Measurements from ENCODE around the gene IL26. TPM values are rescaled to one million over a fixed set of nuclear protein-coding genes. Genes with fewer than 3 reads are reported as not detected.

Gene IL26
- total RNA-seq, 1 experiment from 2014 or later = not detected

- Histone ChIP-seq H2AFZ (ENCODE audit: low read length) (0 out of 2 replicates have a peak overlapping the region, but pooled peaks have one; percentile 14), H3K9ac (ENCODE audit: low read length) (no peak overlapping the region), H3K36me3 (ENCODE audit: low read depth, low read length) (no peaks in the 10 kb centered on the region), H3K4me3 (ENCODE audit: low read length) (no peak overlapping the region), H3K79me2 (ENCODE audit: low read length) (no peaks in the 10 kb centered on the region), H3K9me3 (ENCODE audit: low read length) (no peaks in the 10 kb centered on the region), H3K4me1 (ENCODE audit: insufficient read depth, low read length) (peaks cover 28% of the 10 kb centered on the region), H3K27me3 (ENCODE audit: low read length) (no peaks in the 10 kb centered on the region), H3K27ac (ENCODE audit: low read length) (no peak overlapping the region), H3F3A (ENCODE audit: low read length, unreplicated experiment) (peaks cover 6% of the 10 kb centered on the region), H4K20me1 (ENCODE audit: low read length) (no peaks in the 10 kb centered on the region), H3K9me2 (replicated peaks; ENCODE audit: low read length) (no peaks in the 10 kb centered on the region), H3K4me2 (ENCODE audit: low read length) (no peak overlapping the region)
- no peak for ATAC-seq
- ChIA-PET CTCF (no interaction called here), POLR2A (ENCODE audit: unreplicated experiment) (no interaction called here)
- TF ChIP-seq EZH2phosphoT487 (IDR thresholded peaks at IDR 0.05; ENCODE audit: borderline replicate concordance, low read length) = no peak
- no peak for TF ChIP-seq EZH2 (IDR thresholded peaks at IDR 0.05; ENCODE audit: low read length, unreplicated experiment)
- TF ChIP-seq, protein P1, sequence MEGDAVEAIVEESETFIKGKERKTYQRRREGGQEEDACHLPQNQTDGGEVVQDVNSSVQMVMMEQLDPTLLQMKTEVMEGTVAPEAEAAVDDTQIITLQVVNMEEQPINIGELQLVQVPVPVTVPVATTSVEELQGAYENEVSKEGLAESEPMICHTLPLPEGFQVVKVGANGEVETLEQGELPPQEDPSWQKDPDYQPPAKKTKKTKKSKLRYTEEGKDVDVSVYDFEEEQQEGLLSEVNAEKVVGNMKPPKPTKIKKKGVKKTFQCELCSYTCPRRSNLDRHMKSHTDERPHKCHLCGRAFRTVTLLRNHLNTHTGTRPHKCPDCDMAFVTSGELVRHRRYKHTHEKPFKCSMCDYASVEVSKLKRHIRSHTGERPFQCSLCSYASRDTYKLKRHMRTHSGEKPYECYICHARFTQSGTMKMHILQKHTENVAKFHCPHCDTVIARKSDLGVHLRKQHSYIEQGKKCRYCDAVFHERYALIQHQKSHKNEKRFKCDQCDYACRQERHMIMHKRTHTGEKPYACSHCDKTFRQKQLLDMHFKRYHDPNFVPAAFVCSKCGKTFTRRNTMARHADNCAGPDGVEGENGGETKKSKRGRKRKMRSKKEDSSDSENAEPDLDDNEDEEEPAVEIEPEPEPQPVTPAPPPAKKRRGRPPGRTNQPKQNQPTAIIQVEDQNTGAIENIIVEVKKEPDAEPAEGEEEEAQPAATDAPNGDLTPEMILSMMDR (conservative IDR thresholded peaks at IDR 0.05; ENCODE audit: low read depth, low read length) = no peak
- BruUV-seq (replicated peaks) = no TSS peak
- DNase-seq = no peak
- intact Hi-C loops (cut with micrococcal nuclease) = no loop called here
Observed at GRCh38 chr12:68237619-68238018, 12.0 kb upstream of the IL26 start.

GRCh38 chr12:68237078-68237477, 11.5 kb upstream of the IL26 start:
- ATAC-seq (no peak), DNase-seq (no peak)
- H3K27ac ChIP-seq (ENCODE audit: low read length) = no peak overlapping the region
- H4K20me1 ChIP-seq (ENCODE audit: low read length) = no peaks in the 10 kb centered on the region
- H3K9me3 ChIP-seq (ENCODE audit: low read length) = no peaks in the 10 kb centered on the region
- peaks cover 28% of the 10 kb centered on the region for H3K4me1 ChIP-seq (ENCODE audit: insufficient read depth, low read length)
- peak overlapping the region; percentile 14; the same call in 1 of the 2 replicates for H2AFZ ChIP-seq (ENCODE audit: low read length)
- no peaks in the 10 kb centered on the region for H3K27me3 ChIP-seq (ENCODE audit: low read length)
- intact Hi-C loops (cut with micrococcal nuclease) = no loop called here
- no peaks in the 10 kb centered on the region for H3K9me2 ChIP-seq (replicated peaks; ENCODE audit: low read length)
- ChIA-PET CTCF (no interaction called here), POLR2A (ENCODE audit: unreplicated experiment) (interaction anchor here (0.6 kb wide), 1 partner anchor 22 kb away, joined by 3 read pairs; no protein-coding TSS in a partner anchor)
- no peaks in the 10 kb centered on the region for H3K36me3 ChIP-seq (ENCODE audit: low read depth, low read length)
- H3F3A ChIP-seq (ENCODE audit: low read length, unreplicated experiment) = peaks cover 6% of the 10 kb centered on the region
- no peaks in the 10 kb centered on the region for H3K79me2 ChIP-seq (ENCODE audit: low read length)
- TF ChIP-seq EZH2phosphoT487 (IDR thresholded peaks at IDR 0.05; ENCODE audit: borderline replicate concordance, low read length) (no peak), EZH2 (IDR thresholded peaks at IDR 0.05; ENCODE audit: low read length, unreplicated experiment) (no peak)
- TF ChIP-seq, protein P1 (conservative IDR thresholded peaks at IDR 0.05; ENCODE audit: low read depth, low read length) = peak; percentile 34; the same call in 1 of the 2 replicates
- H3K9ac ChIP-seq (ENCODE audit: low read length) = no peak overlapping the region
- peak overlapping the region; percentile 35 for H3K4me2 ChIP-seq (ENCODE audit: low read length)
- H3K4me3 ChIP-seq (ENCODE audit: low read length) = peak overlapping the region; percentile 34; the same call in 1 of the 2 replicates
- no TSS peak for BruUV-seq (replicated peaks)

DNA sequence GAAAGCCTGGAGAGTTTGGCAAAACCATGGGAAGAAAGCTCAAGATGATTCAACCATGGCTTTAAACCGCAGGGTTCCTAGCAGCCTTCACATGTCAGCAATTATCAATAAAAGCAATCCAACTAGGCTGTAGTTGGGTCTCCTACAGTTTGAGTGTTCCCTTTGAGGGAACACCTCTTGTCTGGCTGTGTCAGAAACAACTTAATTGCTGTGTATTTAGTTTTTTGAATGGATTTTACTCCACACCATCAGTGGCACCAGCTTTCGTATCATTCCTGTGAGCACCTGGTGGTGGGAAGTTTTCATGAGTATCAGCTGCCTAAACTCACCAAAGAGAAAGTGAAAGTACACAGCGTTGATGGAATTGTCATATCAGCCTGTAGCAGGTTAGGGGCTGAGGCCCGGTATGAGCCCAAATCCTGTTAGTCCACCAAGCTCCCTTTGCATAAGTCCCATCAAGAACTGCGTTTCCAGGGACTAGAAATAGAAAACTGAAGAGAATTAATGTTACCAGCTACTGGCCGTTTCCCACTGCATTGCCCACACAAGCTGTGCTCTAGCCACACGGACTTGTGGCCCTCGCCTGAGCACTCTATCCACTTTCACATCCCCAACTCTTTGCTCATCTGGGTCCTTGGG, 10.9 kb upstream of the IL26 start:
- BruUV-seq (replicated peaks) = no TSS peak
- Histone ChIP-seq H3K9me2 (replicated peaks; ENCODE audit: low read length) (no peaks in the 10 kb centered on the region), H3F3A (ENCODE audit: low read length, unreplicated experiment) (peaks cover 6% of the 10 kb centered on the region), H3K4me3 (ENCODE audit: low read length) (peak overlapping the region; percentile 34; the same call in 1 of the 2 replicates), H3K4me1 (ENCODE audit: insufficient read depth, low read length) (peaks cover 28% of the 10 kb centered on the region), H3K27me3 (ENCODE audit: low read length) (no peaks in the 10 kb centered on the region), H2AFZ (ENCODE audit: low read length) (peak overlapping the region; percentile 14; the same call in 1 of the 2 replicates), H3K9ac (ENCODE audit: low read length) (no peak overlapping the region), H3K36me3 (ENCODE audit: low read depth, low read length) (no peaks in the 10 kb centered on the region), H4K20me1 (ENCODE audit: low read length) (no peaks in the 10 kb centered on the region), H3K79me2 (ENCODE audit: low read length) (no peaks in the 10 kb centered on the region), H3K4me2 (ENCODE audit: low read length) (peak overlapping the region; percentile 35), H3K9me3 (ENCODE audit: low read length) (no peaks in the 10 kb centered on the region), H3K27ac (ENCODE audit: low read length) (no peak overlapping the region)
- peak; percentile 19 for DNase-seq
- intact Hi-C loops (cut with micrococcal nuclease) = no loop called here
- TF ChIP-seq, protein P1 (conservative IDR thresholded peaks at IDR 0.05; ENCODE audit: low read depth, low read length) = no peak
- TF ChIP-seq EZH2phosphoT487 (IDR thresholded peaks at IDR 0.05; ENCODE audit: borderline replicate concordance, low read length) (no peak), EZH2 (IDR thresholded peaks at IDR 0.05; ENCODE audit: low read length, unreplicated experiment) (no peak)
- no peak for ATAC-seq
- CTCF ChIA-PET = no interaction called here
- POLR2A ChIA-PET (ENCODE audit: unreplicated experiment) = interaction anchor here (0.6 kb wide), 1 partner anchor 23 kb away, joined by 3 read pairs; no protein-coding TSS in a partner anchor
